NCI-H446 treated with DMSO at 0.1 percent for 48 hours (cell line): ENCODE measurements around the gene TMEM37.

Experiments
- DNase-seq: peaks from one replicate; lab custom pipeline; 2025; lab: John Stamatoyannopoulos, UW

Gene TMEM37

DNA sequence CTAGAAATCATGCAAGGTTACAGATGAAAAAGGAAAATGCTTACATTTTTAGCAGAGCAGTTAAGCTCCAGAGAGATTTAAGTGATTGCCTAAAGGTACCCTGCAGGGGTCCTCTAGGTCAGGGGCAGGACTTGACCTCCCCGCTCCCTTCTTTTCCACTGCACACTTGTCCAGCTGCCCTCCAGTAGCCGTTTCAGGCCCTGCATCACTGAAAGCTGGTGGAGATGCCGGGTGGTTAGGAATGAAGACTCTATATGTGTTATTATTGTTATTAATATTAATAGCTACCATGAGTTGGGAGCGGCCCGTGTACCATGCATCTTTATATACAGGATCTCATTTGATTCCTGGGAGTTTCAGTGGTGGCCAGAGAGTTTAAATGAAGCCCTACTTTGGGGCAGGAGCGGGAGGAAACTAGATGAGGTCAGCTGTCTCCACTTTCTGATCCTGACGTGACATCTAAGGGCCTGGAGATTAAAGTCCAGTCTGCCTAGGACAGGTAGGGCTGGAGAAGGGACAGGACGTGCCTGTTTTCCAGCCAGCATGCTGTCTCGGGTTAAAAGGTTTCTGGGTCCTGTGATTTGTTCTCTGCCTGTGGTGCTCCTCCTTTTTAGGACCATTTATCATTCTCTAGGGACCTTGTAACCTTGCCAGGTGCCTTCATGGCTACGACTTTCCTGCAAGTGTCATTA, 2.1 kb downstream of the TMEM37 start:
- DNase-seq: no peak

DNA sequence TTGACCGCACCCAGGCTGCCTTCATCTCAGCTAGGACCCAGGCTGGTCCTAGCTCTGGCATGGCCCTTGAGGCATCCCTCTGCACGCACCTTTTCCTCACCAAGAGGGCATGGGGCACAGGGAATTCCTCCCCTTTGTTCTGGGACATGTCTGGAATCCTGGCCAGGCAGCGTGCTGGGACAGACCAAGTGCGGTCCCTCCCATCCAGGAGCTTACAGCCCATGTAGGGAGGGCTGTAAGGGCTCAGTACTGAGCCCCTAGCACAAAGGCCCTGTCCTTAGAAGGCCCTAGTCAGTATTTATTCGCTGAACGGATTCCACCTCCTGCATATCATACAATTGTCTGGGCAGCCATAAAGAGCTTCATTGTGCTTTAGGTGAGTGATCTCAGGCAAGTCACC, 3.0 kb downstream of the TMEM37 start:
- no peak for DNase-seq

DNA sequence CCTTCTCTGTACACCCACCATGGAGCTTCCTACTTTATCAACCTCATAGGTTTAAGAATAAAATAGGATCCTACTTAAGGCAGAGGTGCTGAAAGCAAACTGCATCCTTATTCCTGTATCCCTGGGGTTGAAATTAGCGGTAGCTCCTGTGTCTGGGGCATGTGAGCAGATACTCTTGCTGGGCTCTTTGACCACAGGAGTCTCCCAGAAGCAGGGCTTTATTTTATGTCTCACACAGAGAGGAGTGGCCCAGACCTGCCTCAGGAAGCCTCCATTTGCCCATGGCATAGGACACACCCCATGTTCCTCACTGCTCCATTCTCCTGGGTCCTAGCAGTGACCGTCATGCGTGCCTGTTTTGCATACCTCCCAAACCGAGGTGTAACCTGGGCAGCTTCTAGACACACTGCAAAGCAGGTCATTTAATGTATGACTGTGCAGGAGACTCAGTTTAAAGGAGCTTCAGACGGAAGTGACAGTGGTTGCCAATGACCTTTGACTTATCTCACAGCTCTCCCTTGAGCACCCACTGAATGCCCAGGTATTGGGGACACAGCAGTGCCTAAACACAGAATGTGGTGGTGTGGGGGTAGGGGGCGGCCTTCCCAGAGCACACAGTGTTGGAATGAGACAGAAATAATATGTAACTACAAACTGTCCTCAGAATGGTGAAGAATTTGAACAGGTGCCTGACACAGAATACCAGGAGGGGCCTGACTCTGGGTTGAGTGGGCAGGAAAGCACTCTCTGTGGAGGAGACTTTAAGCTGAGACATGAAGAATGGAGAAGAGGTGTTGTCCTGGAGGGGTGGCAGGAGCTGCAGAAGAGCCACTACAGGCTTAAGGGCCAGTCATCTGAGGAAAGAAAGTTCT, 3.7 kb downstream of the TMEM37 start:
- no peak for DNase-seq

GRCh38 chr2:119435953-119436297, 4.3 kb downstream of the TMEM37 start:
- no peak for DNase-seq

DNA sequence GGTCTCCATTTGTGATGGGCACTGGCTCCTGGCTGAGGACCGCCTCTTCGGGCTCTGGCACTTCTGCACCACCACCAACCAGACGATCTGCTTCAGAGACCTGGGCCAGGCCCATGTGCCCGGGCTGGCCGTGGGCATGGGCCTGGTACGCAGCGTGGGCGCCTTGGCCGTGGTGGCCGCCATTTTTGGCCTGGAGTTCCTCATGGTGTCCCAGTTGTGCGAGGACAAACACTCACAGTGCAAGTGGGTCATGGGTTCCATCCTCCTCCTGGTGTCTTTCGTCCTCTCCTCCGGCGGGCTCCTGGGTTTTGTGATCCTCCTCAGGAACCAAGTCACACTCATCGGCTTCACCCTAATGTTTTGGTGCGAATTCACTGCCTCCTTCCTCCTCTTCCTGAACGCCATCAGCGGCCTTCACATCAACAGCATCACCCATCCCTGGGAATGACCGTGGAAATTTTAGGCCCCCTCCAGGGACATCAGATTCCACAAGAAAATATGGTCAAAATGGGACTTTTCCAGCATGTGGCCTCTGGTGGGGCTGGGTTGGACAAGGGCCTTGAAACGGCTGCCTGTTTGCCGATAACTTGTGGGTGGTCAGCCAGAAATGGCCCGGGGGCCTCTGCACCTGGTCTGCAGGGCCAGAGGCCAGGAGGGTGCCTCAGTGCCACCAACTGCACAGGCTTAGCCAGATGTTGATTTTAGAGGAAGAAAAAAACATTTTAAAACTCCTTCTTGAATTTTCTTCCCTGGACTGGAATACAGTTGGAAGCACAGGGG, 5.5 kb downstream of the TMEM37 start:
- no peak for DNase-seq

GRCh38 chr2:119438128-119438656, 6.5 kb downstream of the TMEM37 start:
- DNase-seq: no peak

DNA sequence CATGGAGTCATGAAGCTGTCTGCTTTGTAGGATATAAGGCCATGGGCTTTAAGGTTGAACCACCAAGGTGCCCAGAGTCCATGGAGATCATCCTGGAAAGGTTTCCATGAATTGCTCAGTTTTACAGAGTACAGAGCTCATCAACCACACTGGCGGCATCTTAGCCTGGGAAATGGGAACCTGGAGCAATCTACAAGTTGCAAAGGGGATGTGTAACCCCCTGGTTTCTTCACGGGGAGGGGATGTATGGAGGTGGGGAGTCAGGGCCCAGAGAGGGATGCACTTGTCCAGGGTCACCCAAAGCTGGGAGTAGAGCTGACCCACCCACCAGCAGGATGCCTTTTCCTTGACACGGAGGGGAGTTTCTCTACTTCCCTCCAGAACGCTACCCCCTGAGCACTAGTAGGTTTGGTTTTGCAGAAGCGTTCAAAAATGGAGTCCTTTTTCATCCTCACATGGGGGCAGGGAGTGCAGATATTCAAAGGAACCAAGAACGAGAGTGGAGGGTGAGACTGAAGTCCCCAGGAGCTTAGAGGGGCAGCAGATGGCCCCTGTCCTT, 7.2 kb downstream of the TMEM37 start:
- DNase-seq: no peak

- no peak for DNase-seq
Observed at GRCh38 chr2:119439574-119440500, 8.2 kb downstream of the TMEM37 start.

GRCh38 chr2:119440501-119440870, 8.8 kb downstream of the TMEM37 start:
- no peak for DNase-seq

- no peak for DNase-seq
Observed at GRCh38 chr2:119440873-119441272, 9.2 kb downstream of the TMEM37 start.

GRCh38 chr2:119441376-119442225, 9.9 kb downstream of the TMEM37 start:
- no peak for DNase-seq

- no peak for DNase-seq
Observed at GRCh38 chr2:119442226-119442619, 10.6 kb downstream of the TMEM37 start.

DNA sequence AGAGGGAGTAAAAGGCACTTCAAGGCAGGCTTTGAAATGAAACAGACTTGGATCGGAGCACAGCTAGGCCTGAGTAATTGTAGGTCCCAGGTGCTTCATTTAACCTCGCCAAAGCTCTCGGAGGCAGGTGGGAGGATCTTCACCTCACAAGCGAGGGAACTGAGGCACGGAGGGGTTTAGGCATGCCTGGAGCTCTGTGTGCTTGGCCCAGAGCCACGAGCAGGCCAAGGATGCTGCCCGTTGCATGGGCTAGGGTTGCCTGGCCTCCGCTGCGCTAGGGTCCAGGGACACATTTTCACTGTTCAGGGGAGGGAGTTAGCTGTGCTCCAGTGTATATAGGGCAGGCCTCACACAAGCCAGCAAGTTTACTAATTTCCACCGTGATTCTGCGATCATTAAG, 11.2 kb downstream of the TMEM37 start:
- DNase-seq: no peak

DNA sequence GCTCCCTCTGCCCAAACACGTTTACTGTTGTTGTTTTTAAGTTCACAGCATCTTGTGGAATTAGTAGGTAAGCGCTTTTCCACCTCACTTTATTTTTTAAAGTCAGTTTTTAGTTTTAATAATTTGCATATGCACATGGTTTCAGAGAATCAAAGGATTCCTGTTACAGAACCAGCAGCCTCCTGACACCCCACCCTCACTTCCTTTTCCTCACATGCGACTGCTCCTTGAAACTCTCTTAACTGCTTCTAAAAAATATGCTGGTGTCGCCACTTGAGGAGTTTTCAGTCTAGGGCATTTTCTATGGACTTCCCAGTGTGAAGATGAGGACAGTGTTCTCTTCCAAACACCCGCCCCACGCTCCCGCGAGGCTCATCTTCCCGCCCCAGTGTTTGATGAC, 14.4 kb downstream of the TMEM37 start:
- no peak for DNase-seq

DNA sequence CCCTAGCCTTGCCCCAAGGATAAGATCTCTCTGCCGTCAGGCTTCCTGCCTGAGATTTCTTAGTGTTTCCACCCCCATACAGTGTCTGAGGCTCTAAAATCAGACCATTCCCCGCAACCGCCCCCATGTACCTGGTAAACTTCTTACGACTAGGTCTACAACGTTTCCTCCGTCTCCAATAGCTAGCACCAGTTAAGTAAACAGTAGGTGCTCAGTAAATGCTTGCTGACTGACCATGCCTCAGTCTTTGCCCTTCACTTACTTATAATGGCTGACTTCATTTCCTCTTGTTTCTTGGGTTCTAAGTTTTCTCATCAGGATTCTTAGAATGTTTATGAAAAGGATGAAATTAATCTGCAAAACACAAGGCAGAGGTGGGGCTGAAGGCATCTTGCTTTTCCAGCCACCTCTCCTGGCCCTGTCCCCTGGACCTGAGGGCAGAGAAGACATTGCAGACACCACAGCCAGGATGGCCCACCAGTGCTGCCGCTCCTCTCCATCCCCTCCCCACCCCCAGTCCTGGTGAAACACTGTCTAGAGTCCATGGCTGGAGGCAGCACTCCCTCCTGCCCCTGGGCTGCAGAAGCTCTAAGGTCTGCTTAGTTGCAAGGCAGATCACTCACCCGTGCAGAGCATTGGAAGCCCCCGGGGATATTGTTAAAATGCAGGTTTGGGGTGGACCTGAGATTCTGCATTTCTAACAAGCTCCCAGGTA, 16.9 kb downstream of the TMEM37 start:
- no peak for DNase-seq

- no peak for DNase-seq
Observed at GRCh38 chr2:119449521-119449920, 17.9 kb downstream of the TMEM37 start.

- DNase-seq: no peak
Observed at GRCh38 chr2:119451336-119452050, 19.8 kb downstream of the TMEM37 start.

DNA sequence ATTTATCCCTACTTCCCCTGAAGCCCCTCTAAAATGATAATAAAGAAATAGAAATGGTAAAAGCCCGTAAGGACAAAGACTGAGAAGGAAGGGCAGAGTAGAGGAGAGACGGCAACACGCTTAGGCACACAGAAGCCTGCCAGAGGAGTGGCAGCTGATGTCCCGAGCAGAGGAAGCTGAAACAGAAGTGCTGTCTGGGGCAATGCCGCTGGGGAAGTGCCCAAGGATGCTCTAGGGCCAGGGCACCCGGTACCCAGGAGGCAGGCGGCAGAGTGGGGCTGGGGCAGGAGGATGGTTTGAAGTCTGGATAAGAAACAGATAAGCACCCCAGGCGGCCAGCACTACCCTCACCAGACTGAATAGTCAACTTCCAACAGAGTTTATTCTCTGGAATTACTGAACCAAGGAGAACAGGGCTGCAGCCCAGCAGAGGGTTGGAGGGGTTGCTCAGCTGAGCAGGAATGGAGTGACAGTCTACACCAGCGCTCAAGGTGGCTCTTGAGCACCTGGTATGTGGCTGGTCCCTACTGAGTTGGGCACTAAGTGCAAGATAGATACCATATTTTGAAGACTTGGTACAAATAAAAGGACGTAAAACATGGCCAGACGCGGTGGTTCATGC, 22.4 kb downstream of the TMEM37 start:
- DNase-seq: no peak
